Fibroblast of upper back skin (primary cell): ENCODE data around the gene KCNIP3.
"Not testable (repeated sequence)": the region's sequence is repeated elsewhere in the genome, so short reads cannot be mapped to it uniquely, and the experiment has no call there.

ENCODE experiments used
- DNase-seq: peaks from one replicate; pipeline ENCODE4 v3.0.0-alpha.2; 2013

KCNIP3 gene

GRCh38 chr2:95296880-95297487 is at the start of gene KCNIP3:
Gene KCNIP3, plus strand, starts transcription at chr2:95297347. Its CDS starts 92 bp downstream, at chr2:95297439.
- DNase-seq, result no peak

GRCh38 chr2:95258271-95258670 is 38.9 kb upstream of the KCNIP3 start:
- DNase-seq, result no peak

GRCh38 chr2:95260028-95261023 is 36.8 kb upstream of the KCNIP3 start:
- DNase-seq, result no peak

GRCh38 chr2:95261602-95262001 is 35.5 kb upstream of the KCNIP3 start:
- no peak for DNase-seq

- no peak for DNase-seq
Observed at GRCh38 chr2:95262896-95263542, 34.1 kb upstream of the KCNIP3 start.

- no peak for DNase-seq
Observed at GRCh38 chr2:95264624-95265023, 32.5 kb upstream of the KCNIP3 start.

- no peak for DNase-seq
Observed at GRCh38 chr2:95265182-95265581, 32.0 kb upstream of the KCNIP3 start.

- no peak for DNase-seq
Observed at GRCh38 chr2:95266781-95267430, 30.2 kb upstream of the KCNIP3 start.

- no peak for DNase-seq
Observed at GRCh38 chr2:95267458-95268210, 29.5 kb upstream of the KCNIP3 start.

GRCh38 chr2:95268211-95269035 is 28.7 kb upstream of the KCNIP3 start:
- no peak for DNase-seq

GRCh38 chr2:95269036-95269680 is 28.0 kb upstream of the KCNIP3 start:
- no peak for DNase-seq

- not testable (repeated sequence) for DNase-seq
Observed at GRCh38 chr2:95269745-95270144, 27.4 kb upstream of the KCNIP3 start.

GRCh38 chr2:95270541-95271081 is 26.5 kb upstream of the KCNIP3 start:
- no peak for DNase-seq

- DNase-seq, result no peak
Observed at GRCh38 chr2:95271381-95271971, 25.7 kb upstream of the KCNIP3 start.

- no peak for DNase-seq
Observed at GRCh38 chr2:95272299-95272751, 24.8 kb upstream of the KCNIP3 start.

GRCh38 chr2:95272781-95273180 is 24.4 kb upstream of the KCNIP3 start:
- no peak for DNase-seq

- DNase-seq, result no peak
Observed at GRCh38 chr2:95273566-95274290, 23.4 kb upstream of the KCNIP3 start.

- no peak for DNase-seq
Observed at GRCh38 chr2:95274291-95275150, 22.6 kb upstream of the KCNIP3 start, which contains the start of gene PROM2. Gene PROM2, plus strand, starts transcription at chr2:95274449. Its CDS starts 137 bp downstream, at chr2:95274586.
